PFSK-1 (cell line): ENCODE data around the gene ACSS2.

Experiments used
- FOXP2 ChIP-seq: optimal IDR thresholded peaks from 2 replicates; pipeline ENCODE3; 2011; ENCODE audit warnings: borderline replicate concordance, control low read depth, inconsistent platforms; ENCODE audit not compliant: insufficient read depth; ENCODE audit errors: extremely low read length, extremely low read depth
- POLR2AphosphoS5 ChIP-seq: IDR thresholded peaks from 2 replicates; pipeline ENCODE4 v1.6.1; 2012; ENCODE audit warnings: low read depth, mild to moderate bottlenecking, control low read depth, low read length, moderate library complexity
- SIN3A ChIP-seq: IDR thresholded peaks from 2 replicates; pipeline ENCODE4 v1.6.1; 2012; ENCODE audit warnings: mild to moderate bottlenecking, low read length, moderate library complexity, borderline replicate concordance; ENCODE audit not compliant: insufficient read depth
- TAF1 ChIP-seq: IDR thresholded peaks from 2 replicates; pipeline ENCODE4 v1.6.1; 2012; ENCODE audit warnings: low read length, control low read depth, borderline replicate concordance; ENCODE audit not compliant: insufficient read depth
- TF ChIP-seq, protein P1 (sequence below), 2 experiments: IDR thresholded peaks; 2 replicates each; pipeline versions ENCODE4 v1.6.1 to v1.8.0; 2011 to 2012; ENCODE audit warnings: low read depth in 2 of 2, low read length in 2 of 2, control low read depth in 1 of 2, inconsistent platforms in 1 of 2, mild to moderate bottlenecking in 1 of 2, moderate library complexity in 1 of 2; ENCODE audit not compliant: insufficient read depth in 1 of 2

DNA sequence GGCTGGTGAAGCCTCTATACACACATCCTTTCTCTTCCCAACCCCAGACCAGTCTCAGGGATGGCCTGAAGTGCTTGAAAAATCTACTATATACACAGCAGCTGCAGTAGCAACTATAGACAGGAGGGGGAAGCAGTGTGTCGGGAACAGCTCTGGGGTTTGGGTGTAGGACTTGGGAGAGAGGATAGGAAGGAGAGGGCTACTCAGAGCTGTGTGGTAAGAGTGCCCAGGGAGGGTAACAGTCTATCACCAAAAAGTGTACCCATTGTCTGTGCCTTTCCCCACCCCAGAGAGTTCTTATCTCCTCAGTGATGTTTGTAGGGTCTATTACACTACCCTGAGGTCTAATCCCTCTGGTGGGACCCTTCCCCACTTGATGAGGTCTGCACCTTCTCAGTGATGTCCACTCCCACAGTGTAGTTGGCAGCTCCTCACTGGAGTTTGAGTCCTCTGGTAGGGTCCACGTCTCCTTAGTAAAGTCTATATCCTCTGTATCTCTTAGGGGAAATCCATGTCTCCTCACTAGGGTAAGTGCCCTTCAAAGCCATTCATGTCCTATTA is 2.2 kb upstream of the ACSS2 start:
- TF ChIP-seq, protein P1, sequence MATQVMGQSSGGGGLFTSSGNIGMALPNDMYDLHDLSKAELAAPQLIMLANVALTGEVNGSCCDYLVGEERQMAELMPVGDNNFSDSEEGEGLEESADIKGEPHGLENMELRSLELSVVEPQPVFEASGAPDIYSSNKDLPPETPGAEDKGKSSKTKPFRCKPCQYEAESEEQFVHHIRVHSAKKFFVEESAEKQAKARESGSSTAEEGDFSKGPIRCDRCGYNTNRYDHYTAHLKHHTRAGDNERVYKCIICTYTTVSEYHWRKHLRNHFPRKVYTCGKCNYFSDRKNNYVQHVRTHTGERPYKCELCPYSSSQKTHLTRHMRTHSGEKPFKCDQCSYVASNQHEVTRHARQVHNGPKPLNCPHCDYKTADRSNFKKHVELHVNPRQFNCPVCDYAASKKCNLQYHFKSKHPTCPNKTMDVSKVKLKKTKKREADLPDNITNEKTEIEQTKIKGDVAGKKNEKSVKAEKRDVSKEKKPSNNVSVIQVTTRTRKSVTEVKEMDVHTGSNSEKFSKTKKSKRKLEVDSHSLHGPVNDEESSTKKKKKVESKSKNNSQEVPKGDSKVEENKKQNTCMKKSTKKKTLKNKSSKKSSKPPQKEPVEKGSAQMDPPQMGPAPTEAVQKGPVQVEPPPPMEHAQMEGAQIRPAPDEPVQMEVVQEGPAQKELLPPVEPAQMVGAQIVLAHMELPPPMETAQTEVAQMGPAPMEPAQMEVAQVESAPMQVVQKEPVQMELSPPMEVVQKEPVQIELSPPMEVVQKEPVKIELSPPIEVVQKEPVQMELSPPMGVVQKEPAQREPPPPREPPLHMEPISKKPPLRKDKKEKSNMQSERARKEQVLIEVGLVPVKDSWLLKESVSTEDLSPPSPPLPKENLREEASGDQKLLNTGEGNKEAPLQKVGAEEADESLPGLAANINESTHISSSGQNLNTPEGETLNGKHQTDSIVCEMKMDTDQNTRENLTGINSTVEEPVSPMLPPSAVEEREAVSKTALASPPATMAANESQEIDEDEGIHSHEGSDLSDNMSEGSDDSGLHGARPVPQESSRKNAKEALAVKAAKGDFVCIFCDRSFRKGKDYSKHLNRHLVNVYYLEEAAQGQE (IDR thresholded peaks at IDR 0.05; ENCODE audit: insufficient read depth in 1 of 2, low read depth in 2 of 2, low read length in 2 of 2) = no peak
- TF ChIP-seq TAF1 (no peak), FOXP2 (peak; percentile 17), SIN3A (no peak), POLR2AphosphoS5 (no peak)
